Keratinocyte (primary cell): Measurements from ENCODE around the gene KLHDC4. TPM values are rescaled to one million over a fixed set of nuclear protein-coding genes. Genes with fewer than 3 reads are reported as not detected.

Experiments
- DNase-seq: peaks from one replicate; pipeline ENCODE4 v3.0.0-alpha.2; 2011; ENCODE audit warnings: low read depth, missing footprints, low spot score
- FAIRE-seq: peaks from 2 replicates; lab custom pipeline; 2011; peaks lifted over from hg19 to GRCh38; lab: Jason Lieb, UNC
- H2AFZ ChIP-seq: 2 replicates; pipeline ENCODE4 v1.6.0; 2012; ENCODE audit warnings: low read length, control low read depth, inconsistent platforms; ENCODE audit not compliant: control insufficient read depth
- H3K27ac ChIP-seq: 2 replicates; pipeline ENCODE4 v1.5.1; 2011; ENCODE audit warnings: low read length; ENCODE audit not compliant: control insufficient read depth, insufficient read depth
- H3K27me3 ChIP-seq: 3 replicates; pipeline ENCODE4 v1.6.0; 2011; ENCODE audit warnings: low read length; ENCODE audit not compliant: control insufficient read depth, insufficient read depth; ENCODE audit errors: extremely low read depth
- H3K36me3 ChIP-seq, 2 experiments: 2 replicates in 1 of 2; 3 replicates in 1 of 2; pipeline ENCODE4 v1.5.1; 2011; ENCODE audit warnings: low read length in 2 of 2, mild to moderate bottlenecking in 1 of 2; ENCODE audit not compliant: control insufficient read depth in 2 of 2, insufficient read depth in 2 of 2; ENCODE audit errors: extremely low read depth in 1 of 2
- H3K4me1 ChIP-seq: 3 replicates; pipeline ENCODE4 v1.5.1; 2011; ENCODE audit warnings: low read length; ENCODE audit not compliant: control insufficient read depth, insufficient read depth; ENCODE audit errors: extremely low read depth
- H3K4me2 ChIP-seq: 3 replicates; pipeline ENCODE4 v1.6.0; 2011; ENCODE audit warnings: low read depth, low read length; ENCODE audit not compliant: control insufficient read depth, insufficient read depth; ENCODE audit errors: extremely low read depth
- H3K4me3 ChIP-seq, 3 experiments: fragments of 200-600 bp in 1 of 3; sonication (generic) in 1 of 3; 2 replicates in 2 of 3; 3 replicates in 1 of 3; pipeline ENCODE4 v1.5.1; 2011 to 2016; ENCODE audit warnings: low read length in 3 of 3, mild to moderate bottlenecking in 3 of 3, control low read depth in 2 of 3, inconsistent platforms in 1 of 3, low read depth in 1 of 3, mixed read lengths in 1 of 3, mixed run types in 1 of 3, moderate library complexity in 1 of 3; ENCODE audit not compliant: control insufficient read depth in 2 of 3, insufficient read depth in 2 of 3; ENCODE audit errors: extremely low read depth in 1 of 3
- H3K79me2 ChIP-seq: 2 replicates; pipeline ENCODE4 v1.6.0; 2012; ENCODE audit warnings: low read length; ENCODE audit not compliant: control insufficient read depth, insufficient read depth
- H3K9ac ChIP-seq: 3 replicates; pipeline ENCODE4 v1.6.0; 2011; ENCODE audit warnings: low read length; ENCODE audit not compliant: control insufficient read depth, insufficient read depth; ENCODE audit errors: extremely low read depth
- H3K9me1 ChIP-seq: 3 replicates; pipeline ENCODE4 v1.6.0; 2011; ENCODE audit warnings: low read length; ENCODE audit not compliant: control insufficient read depth, insufficient read depth; ENCODE audit errors: extremely low read depth
- H3K9me3 ChIP-seq: 2 replicates; pipeline ENCODE4 v1.5.1; 2012; ENCODE audit warnings: low read depth, low read length; ENCODE audit not compliant: control insufficient read depth
- H4K20me1 ChIP-seq: 3 replicates; pipeline ENCODE4 v1.6.0; 2011; ENCODE audit warnings: low read length; ENCODE audit not compliant: control insufficient read depth, insufficient read depth; ENCODE audit errors: extremely low read depth
- EZH2 ChIP-seq: IDR thresholded peaks from one replicate; pipeline ENCODE4 v1.6.1; 2012; ENCODE audit warnings: inconsistent platforms, mild to moderate bottlenecking, low read length, moderate library complexity
- dilution Hi-C: fragments of 300-500 bp; cut with MboI; formaldehyde crosslinking; loops from one replicate; pipeline ENCODE4 v1.7.0; 2020; ENCODE audit warnings: low sequenced_read_pairs; ENCODE audit not compliant: extremely low pct_ligation_motif_present
- polyA plus RNA-seq, 5 experiments: library from polyadenylated mRNA; depleted of rRNA in 3 of 5; stranded (reverse) in 3 of 5; stranded (forward) in 1 of 5; unstranded in 1 of 5; fragments of >200 nt; gene quantifications; 1 replicate in 1 of 5; 2 replicates in 3 of 5; 3 replicates in 1 of 5; pipeline versions ENCODE4 v1.2.1 to v1.2.3, GENCODE V29; 2011 to 2012; ENCODE audit warnings: missing spikeins in 2 of 5, low read depth in 1 of 5, low replicate concordance in 1 of 5
- TF ChIP-seq, protein P1 (sequence below), 3 experiments: IDR thresholded peaks in 1 of 3; conservative IDR thresholded peaks in 1 of 3; optimal IDR thresholded peaks in 1 of 3; 2 replicates in 2 of 3; 3 replicates in 1 of 3; pipeline versions ENCODE3 to v1.5.1; 2011; ENCODE audit warnings: low read length in 3 of 3, mild to moderate bottlenecking in 3 of 3, moderate library complexity in 2 of 3, control low read depth in 1 of 3, inconsistent platforms in 1 of 3; ENCODE audit not compliant: insufficient read depth in 2 of 3; ENCODE audit errors: extremely low read depth in 1 of 3

The KLHDC4 gene
- polyA plus RNA-seq, 1 donor (not counting 4 experiments of a cell fraction or from before 2014, with no cell fraction given), result 13.4 TPM

DNA sequence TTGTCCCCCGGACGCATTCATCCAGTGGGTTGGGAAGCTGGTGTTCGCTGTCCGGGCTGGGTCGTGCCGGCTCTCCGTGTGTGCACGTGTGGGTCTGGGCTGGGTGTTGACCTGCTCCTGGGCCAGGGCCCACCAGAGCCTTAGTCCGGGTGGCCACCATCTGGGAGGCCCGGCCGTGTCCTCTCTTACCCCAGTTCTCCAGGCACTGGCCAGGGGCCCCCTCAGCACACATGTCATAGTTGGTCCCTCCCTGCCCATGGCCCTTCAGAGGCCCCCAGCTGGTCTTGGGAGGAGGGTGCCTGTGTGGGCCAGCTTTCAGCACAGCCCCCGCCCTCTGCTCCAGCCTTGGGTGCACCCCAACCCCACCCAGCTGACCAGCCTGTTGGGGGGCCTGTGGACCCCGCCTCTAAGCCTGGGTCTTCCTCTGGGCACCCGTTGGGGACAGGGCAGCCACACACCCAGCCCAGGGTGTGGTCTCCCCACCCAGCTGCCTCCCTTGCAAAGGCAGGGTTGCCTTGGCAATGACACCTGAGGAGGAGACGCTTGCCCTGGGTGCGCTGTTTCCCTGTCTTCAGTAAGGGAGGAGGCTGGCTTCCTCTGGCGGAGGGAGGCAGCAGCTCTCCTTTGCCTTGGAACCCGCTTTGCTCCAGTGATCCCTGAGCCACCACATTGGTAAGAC is 86.1 kb downstream of the KLHDC4 start:
- DNase-seq (no peak), FAIRE-seq (no peak)
- dilution Hi-C loops, result no loop called here

DNA sequence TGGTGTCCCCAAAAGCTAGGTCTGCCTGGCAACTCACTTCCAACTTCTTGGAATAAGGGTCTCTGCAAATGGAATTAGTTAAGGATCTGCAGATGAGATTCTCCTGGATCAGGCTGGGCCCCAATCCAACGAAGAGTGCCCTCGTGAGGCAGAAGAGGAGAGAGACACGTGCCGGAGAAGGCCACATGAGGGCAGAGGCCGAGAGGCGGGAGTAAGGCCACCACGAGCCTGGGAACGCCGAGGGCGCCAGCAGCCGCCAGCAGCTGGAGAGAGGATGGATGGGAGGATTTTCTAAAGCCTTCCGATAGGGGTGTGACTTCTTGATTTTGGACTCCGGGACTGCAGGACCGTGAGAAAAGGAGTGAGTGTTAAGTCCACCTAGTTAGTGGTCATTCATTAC is 87.2 kb downstream of the KLHDC4 start:
- Histone ChIP-seq H3K4me2 (no peak overlapping the region), H2AFZ (no peak overlapping the region), H3K4me3 (no peak overlapping the region), H3K9me3 (no peaks in the 10 kb centered on the region), H4K20me1 (no peaks in the 10 kb centered on the region), H3K4me1 (no peaks in the 10 kb centered on the region), H3K9me1 (no peaks in the 10 kb centered on the region), H3K36me3 (no peaks in the 10 kb centered on the region), H3K27ac (no peak overlapping the region), H3K79me2 (no peaks in the 10 kb centered on the region), H3K9ac (no peak overlapping the region), H3K27me3 (peaks cover 14% of the 10 kb centered on the region)
- dilution Hi-C loops, result no loop called here
- TF ChIP-seq, protein P1, sequence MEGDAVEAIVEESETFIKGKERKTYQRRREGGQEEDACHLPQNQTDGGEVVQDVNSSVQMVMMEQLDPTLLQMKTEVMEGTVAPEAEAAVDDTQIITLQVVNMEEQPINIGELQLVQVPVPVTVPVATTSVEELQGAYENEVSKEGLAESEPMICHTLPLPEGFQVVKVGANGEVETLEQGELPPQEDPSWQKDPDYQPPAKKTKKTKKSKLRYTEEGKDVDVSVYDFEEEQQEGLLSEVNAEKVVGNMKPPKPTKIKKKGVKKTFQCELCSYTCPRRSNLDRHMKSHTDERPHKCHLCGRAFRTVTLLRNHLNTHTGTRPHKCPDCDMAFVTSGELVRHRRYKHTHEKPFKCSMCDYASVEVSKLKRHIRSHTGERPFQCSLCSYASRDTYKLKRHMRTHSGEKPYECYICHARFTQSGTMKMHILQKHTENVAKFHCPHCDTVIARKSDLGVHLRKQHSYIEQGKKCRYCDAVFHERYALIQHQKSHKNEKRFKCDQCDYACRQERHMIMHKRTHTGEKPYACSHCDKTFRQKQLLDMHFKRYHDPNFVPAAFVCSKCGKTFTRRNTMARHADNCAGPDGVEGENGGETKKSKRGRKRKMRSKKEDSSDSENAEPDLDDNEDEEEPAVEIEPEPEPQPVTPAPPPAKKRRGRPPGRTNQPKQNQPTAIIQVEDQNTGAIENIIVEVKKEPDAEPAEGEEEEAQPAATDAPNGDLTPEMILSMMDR (optimal IDR thresholded peaks at IDR 0.05 in 1 of 3, IDR thresholded peaks at IDR 0.05 in 1 of 3, conservative IDR thresholded peaks at IDR 0.05 in 1 of 3; ENCODE audit: extremely low read depth in 1 of 3, insufficient read depth in 2 of 3, low read length in 3 of 3), result no peak
- no peak for TF ChIP-seq EZH2
- no peak for FAIRE-seq
- DNase-seq, result no peak

More for the DNA sequence above, 86.1 kb downstream of the KLHDC4 start:
- no peaks in the 10 kb centered on the region for H4K20me1 ChIP-seq
- no peaks in the 10 kb centered on the region for H3K79me2 ChIP-seq
- no peaks in the 10 kb centered on the region for H3K4me1 ChIP-seq
- H3K9me3 ChIP-seq, result no peaks in the 10 kb centered on the region
- H3K27ac ChIP-seq, result no peak overlapping the region
- no peak for TF ChIP-seq EZH2
- TF ChIP-seq, protein P1 (optimal IDR thresholded peaks at IDR 0.05 in 1 of 3, IDR thresholded peaks at IDR 0.05 in 1 of 3, conservative IDR thresholded peaks at IDR 0.05 in 1 of 3; ENCODE audit: extremely low read depth in 1 of 3, insufficient read depth in 2 of 3, low read length in 3 of 3), result no peak
- no peak overlapping the region for H3K4me3 ChIP-seq
- H3K9me1 ChIP-seq, result no peaks in the 10 kb centered on the region
- no peak overlapping the region for H3K9ac ChIP-seq
- H2AFZ ChIP-seq, result no peak overlapping the region
- H3K36me3 ChIP-seq, result no peaks in the 10 kb centered on the region
- no peak overlapping the region for H3K4me2 ChIP-seq
- H3K27me3 ChIP-seq, result peaks cover 14% of the 10 kb centered on the region
